Stimulated activated CD8-positive, alpha-beta memory T cell treated with anti-CD3 and anti-CD28 coated beads, Interleukin-12 subunit alpha, Interleukin-12 subunit beta, amount 100 ng/mL, for 24 hours (primary cell): ENCODE results near the gene VTN.
A peak's percentile ranks its signal among the peaks of the same experiment; 100 is the strongest.

ENCODE experiments used
- DNase-seq: peaks from one replicate; pipeline ENCODE4 v3.0.0-alpha.2; 2020; ENCODE audit errors: extremely low read depth

VTN gene

DNA sequence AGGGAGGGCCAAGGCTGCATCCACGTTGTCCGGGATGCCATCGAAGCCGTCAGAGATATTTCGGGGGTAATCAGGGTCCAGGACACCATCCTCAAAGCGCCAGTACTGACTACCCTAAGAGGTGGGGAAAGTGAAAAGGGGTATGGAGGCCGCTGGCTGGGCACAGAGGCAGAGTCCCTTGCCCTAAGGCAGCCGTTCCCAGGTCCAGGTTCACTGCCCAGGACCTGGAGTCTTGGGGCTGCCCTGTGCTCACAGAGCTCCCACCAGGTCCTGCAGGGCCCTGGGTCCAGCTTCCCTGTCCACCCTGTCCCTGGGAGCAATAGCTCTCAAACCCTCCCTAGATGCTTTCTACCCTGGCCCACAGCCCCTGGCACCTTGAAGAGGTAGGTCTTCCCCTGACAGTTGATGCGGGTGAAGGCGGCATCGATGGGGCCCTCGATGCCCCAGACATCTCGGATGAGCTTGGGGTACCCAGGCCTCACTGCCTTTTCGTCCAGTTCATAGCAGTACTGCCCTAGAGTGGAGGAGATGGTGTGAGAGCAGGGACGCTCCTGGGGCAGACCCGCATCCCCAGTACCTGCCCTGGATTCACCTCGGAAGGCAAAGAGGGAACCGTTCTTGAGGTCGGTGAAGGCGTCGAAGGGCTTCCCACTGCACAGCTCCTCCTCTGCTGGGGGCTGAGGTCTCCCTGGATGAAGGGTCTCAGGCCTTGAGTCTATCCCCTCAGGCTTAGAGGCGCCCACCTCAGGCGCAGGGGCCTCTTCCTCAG lies 1.0 kb downstream of the VTN start:
- no peak for DNase-seq

DNA sequence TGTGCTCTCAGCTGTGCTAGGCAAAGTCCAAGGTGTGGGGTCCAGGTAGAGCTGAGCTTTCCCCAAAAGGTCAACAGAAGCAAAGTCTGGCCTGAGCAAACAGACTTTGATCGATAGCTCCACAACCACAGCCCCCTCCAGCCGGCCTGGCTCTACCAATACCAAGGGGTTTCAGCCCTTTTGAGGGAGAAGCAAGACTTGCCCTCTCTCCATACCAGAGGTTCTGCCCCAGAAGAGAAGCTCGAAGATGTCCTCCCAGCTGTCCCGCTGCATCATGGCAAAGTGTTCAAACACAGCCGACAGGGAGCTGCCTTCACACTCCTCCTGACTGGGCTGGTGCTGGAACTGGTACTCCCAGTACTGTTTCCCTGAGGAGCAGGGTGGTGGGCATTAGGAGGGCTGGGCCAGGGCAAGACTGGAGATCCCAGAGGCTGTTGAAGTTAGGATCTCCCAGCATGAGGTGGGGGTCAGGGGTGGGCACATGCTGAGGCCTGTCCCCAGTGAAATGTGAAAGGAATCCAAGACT lies 1.7 kb downstream of the VTN start:
- no peak for DNase-seq

- DNase-seq: no peak
These were observed 2.3 kb downstream of the VTN start for GRCh38 chr17:28367641-28368305.

DNA sequence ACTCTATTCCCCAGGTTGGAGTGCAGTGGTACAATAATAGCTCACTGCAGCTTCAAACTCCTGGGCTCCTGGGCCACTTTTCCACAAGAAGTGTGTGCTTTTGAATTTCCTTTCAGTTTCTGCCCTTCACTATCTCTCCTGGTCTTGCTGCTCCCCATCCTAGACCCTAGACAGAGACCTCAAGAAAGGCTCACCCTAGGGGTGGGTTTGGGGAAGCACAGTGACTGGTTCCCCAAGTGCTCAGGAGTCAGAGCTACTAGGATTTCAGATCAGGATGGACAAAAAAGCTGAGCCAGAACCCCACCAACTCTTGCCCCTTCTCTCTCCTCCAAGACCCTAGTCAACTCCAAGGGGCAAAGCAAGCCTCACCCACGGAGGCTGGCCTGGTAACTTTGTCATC lies 3.5 kb downstream of the VTN start:
- no peak for DNase-seq

GRCh38 chr17:28365487-28365886 lies 4.6 kb downstream of the VTN start:
- DNase-seq: no peak

DNA sequence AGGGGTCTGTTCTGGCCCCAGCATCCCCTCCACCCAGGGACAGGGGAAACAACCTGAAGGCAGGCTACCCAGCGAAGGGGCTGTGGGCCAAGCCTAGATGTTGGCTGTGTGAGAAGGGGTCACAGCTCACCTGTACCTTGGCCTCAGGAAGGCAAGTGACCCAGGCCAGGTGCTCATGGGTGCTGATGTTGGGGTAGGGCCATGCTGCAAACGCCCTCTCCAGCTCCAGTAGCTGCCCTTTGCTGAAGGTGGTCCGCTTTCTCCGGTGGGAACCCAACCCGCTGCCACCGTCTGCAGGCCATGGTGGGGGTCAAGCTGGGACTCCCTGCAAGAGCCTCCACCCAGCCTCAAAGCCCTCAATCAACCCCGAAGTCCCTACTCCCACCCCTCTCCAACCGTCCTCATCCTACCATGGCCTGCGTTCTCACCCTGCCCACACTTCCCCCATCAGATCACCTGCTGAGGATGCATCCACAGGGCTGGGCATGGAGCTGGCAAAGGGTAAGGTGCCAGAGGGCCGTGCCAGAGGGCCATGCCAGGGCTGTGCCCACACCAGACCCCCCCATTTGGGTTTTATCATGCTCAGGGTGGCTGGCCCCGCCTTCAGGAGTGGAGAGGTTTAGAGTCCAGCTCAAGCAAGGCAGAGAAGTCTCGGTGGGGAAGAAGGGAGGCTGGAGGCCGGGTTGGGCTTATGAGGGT lies 5.3 kb downstream of the VTN start, which contains the start of gene SEBOX:
SEBOX (minus strand) TSS at position 535 of the 699 bp plus-strand sequence; CDS start at position 487, 48 bp downstream.
- no peak for DNase-seq

DNA sequence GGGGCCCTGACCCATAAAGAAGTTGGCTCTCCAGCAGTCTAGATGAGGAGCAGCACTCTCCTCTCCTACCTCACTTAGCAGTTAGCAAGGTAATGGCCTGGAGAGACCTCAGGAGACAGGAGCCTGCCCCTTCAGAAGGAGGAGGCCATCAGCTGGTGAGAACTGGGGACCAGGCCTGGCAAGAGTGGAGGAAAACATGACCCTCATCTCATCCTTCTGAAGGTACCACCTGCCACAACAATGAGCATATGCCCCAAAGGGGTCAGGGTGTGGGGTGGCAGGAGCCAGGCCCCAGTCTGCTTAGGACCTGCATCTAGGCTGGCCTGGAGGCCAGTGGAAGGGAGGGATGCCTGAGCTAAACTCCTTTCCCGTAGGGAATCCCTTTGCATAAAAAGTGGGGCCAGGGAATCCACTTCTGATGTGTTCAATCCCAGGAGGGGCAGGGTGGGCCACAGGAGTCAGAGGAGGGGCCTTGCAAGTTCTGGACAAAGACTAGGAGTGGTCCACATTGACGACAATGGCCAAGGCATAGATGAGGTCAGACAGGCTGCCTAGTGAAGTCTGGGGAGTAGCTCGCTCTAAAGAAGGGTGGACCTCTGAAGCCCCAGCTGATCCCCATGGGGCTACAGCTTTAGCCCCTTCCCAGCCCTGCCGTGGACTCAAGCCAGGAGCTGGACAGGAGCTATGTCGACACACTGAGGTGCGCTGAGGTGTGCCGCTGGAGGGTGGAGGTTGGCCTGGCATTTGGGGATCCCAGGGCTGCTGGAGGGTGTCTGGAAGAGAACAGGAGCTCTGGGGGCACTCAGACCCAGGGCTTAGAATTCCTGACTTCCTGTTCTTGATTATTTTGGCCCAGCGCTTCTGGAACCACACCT lies 6.1 kb downstream of the VTN start:
- DNase-seq: no peak

DNA sequence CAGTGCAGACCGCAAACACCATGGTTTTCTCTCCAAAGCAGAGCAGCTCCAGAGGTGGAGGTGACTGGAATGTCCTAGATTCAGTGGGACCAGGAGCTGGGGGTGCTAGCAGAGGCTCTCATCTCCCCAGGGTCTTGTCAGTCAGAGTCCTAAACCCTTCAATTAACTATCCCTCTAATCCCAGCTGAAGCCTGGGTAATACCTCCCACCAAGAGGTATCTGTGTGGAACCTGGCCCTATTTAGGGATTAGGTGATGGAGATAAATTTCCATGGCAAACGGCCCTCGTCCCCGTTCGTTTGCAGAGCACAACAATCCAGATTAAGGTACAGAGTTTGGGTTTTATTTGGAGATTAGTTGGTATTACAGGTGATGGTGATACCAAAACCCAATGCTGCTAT lies 6.9 kb downstream of the VTN start:
- DNase-seq: no peak

GRCh38 chr17:28357901-28358197 lies 12.3 kb downstream of the VTN start:
- DNase-seq: no peak

DNA sequence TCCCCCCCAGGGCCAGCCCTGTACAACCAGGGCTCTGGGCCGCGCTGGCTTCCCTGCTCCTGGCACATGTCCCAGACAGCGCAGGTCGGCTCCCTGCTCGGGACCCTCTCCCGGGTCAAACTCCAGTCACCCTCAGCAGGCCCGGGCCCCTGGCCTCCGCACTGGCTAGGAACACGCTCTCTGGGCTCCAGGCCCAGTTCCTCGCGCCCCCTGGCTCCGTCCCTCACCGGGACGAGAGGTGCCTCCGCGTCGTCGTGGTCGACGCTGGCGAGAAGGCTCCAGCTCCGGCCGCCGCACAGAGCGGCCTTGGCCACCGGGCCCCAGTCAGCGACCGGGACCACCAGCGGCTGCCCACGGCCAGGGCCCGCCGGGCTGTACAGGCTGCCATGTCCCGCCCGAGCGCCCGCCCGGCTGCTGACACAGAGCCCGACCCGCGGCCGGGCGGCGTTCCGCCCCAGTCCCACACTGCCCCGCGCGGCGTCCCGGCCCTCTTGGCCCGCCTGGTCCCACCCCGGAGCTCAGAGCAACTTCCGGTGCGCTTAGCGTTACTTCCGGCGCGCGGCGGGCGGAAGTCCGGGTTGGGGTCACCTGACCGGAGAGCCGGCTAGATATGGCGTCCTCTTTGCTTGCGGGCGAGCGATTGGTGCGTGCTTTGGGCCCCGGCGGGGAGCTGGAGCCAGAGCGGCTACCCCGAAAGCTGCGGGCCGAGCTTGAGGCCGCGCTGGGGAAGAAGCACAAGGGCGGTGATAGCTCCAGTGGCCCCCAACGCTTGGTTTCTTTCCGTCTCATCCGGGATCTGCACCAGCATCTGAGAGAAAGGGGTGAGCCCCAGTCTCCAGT lies 12.8 kb downstream of the VTN start, which contains the start of gene POLDIP2:
POLDIP2 (minus strand) TSS at position 467 of the 840 bp plus-strand sequence; CDS start at position 388, 79 bp downstream.
- peak; percentile 91 for DNase-seq

DNA sequence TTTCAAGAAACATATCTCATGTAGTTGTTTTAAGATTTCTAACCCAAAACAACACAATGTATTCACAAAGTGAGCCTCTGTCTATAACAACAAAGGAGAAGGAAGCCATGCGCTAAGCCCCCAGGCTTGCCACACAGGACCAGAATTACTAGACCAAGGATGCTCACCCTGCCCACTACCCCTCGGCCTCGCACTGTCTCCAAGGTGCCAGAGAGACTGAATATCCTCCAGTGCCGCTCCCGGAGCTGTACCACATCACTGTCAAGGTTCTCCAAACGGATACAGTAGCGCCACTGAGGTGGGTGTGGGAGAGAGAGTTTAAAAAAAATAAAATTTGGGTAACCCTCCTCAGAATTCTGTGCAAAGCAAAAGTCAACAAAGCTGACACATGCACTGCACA lies 19.8 kb downstream of the VTN start:
- DNase-seq: no peak

DNA sequence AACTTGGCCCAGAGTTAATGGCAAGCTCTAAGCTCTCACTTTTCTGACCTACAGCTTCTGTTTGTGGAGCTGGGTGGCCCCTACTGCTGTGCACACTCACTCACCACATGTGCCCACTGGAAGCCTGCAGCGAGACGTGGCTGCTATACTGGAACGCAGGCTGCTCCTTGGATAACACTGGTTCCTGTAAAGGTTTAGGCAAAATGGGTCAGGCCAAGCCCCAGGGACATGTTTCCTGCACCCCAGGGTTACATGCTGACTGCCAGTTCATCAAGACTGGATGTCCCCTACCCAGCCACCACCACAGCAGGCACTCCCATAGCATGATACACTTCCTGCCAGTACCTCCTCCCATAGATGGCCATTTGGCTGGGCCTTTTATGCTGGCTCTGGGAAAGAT lies 21.1 kb downstream of the VTN start:
- DNase-seq: no peak

- DNase-seq: no peak
These were observed 22.7 kb downstream of the VTN start for GRCh38 chr17:28347261-28347891.

GRCh38 chr17:28346746-28347246 lies 23.3 kb downstream of the VTN start:
- no peak for DNase-seq

DNA sequence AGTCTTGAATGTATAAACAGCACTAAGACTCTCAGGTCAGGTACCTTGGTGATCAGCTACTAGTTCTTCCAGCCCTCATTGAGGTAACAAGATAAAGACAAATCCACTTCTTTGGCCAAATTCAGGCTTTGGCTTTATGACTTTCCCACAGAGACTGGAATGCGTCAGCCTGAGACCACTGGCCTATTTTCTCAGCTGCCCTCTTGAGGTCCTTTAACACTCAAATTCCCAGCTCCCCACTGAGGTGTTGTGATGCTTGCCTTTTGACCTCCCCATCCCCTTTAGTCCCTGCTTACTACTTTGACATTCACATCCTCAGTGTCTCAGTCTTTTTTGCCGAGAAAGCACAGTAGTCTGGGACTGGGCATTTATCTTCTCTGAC lies 23.9 kb downstream of the VTN start:
- no peak for DNase-seq

DNA sequence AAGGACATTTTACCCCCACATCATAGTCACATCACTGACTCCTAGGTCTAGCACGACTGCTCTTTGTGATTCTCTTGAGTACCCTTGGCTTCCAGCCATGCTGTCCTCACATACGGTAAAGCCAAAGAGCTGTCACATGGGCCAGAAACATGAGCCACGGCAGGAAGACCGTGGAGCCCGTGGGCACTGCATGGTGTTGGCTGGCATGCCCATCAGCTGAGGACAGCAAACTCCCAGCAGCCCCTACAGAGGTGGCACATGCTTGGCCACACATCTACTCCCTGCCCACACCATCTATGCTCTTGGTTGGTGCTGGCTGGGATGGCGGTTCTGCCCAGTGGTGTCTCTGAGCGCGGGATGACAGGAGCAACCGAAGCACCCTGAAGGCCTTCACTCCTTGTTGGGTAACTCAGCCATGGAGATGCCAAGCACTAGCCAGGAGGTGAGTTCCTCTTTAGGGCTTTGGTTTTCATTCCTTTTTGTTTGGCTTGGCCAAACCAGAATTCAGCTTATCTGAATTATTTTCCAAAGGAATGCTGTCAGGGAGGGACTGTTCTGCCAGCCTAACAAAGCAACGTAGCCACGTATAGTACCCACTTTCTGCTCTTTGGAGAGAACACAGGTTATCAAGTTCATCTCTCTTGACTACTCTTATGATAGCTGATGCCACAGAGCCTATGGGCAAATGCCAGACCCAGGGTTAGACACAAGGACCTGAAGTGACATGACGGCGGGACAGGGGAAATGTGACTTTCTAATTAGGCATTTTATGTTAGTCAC lies 24.5 kb downstream of the VTN start:
- no peak for DNase-seq

DNA sequence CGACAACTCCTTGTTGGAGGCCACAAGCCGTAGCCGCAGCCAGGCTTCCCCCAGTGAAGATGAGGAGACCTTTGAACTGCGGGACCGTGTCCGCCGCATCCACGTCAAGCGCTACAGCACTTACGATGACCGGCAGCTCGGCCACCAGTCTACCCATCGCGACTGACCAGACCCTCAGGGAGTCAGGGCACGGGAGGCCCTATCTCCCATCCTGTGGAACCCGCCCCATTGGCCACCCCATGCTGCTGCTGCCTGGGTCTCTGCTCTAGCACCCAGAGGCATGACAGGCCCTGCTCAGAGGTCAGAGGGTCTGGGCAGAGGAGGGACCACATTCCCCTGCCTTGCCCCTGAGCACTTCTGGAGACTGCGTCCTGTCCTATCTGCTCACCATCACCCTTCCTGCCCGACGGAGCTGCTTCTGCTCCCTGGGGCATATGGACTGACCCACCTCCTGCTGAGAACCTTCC lies 25.6 kb downstream of the VTN start:
- no peak for DNase-seq

DNA sequence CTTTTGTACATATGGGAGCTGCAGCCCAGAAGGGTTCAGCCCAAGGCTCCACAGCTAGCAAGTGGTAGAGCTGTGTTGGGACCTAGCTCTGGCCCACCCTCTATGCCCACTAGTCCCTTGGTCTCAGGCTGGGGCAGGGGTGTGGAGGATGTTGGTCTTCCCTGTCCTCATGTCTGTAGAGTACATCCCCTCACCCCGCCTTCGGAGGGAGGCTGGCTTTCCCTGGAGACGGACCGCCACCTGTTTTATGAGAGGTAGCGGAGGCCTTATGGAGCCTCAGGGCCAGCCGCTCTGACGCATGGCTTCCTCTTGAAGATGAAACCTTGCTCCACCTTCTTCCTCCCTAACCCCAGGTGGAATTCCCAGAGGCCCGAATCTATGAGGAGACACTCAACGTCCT lies 26.1 kb downstream of the VTN start:
- no peak for DNase-seq

GRCh38 chr17:28343491-28343932 lies 26.6 kb downstream of the VTN start:
- no peak for DNase-seq
